Stimulated activated CD4-positive, alpha-beta T cell treated with anti-CD3 and anti-CD28 coated beads, Interleukin-15, amount 100 ng/mL, for 24 hours (primary cell): ENCODE data around the gene LRBA.
"Not testable (repeated sequence)": the region's sequence is repeated elsewhere in the genome, so short reads cannot be mapped to it uniquely, and the experiment has no call there.

Source experiments
- DNase-seq: peaks from one replicate; pipeline ENCODE4 v3.0.0-alpha.2; 2020

Gene LRBA

GRCh38 chr4:150974252-150974640, 40.8 kb downstream of the LRBA start:
- no peak for DNase-seq

GRCh38 chr4:150973626-150974251, 41.3 kb downstream of the LRBA start:
- DNase-seq: no peak

GRCh38 chr4:150972592-150972991, 42.5 kb downstream of the LRBA start:
- DNase-seq: no peak

GRCh38 chr4:150971901-150972300, 43.2 kb downstream of the LRBA start:
- no peak for DNase-seq

- DNase-seq: no peak
These were observed 44.4 kb downstream of the LRBA start for GRCh38 chr4:150970685-150971151.

- no peak for DNase-seq
These were observed 50.3 kb downstream of the LRBA start for GRCh38 chr4:150964754-150965153.

GRCh38 chr4:150963602-150964345, 51.3 kb downstream of the LRBA start:
- not testable (repeated sequence) for DNase-seq

GRCh38 chr4:150962245-150962644, 52.8 kb downstream of the LRBA start:
- peak; percentile 39 for DNase-seq

GRCh38 chr4:150961566-150961965, 53.5 kb downstream of the LRBA start:
- DNase-seq: no peak

- DNase-seq: peak; percentile 65
These were observed 54.3 kb downstream of the LRBA start for GRCh38 chr4:150960818-150961217.

- no peak for DNase-seq
These were observed 55.0 kb downstream of the LRBA start for GRCh38 chr4:150960079-150960478.

- DNase-seq: not testable (repeated sequence)
These were observed 57.1 kb downstream of the LRBA start for GRCh38 chr4:150957981-150958380.

- DNase-seq: peak; percentile 43
These were observed 58.0 kb downstream of the LRBA start for GRCh38 chr4:150957095-150957494.

GRCh38 chr4:150953916-150954315, 61.2 kb downstream of the LRBA start:
- not testable (repeated sequence) for DNase-seq

GRCh38 chr4:150952167-150952845, 62.8 kb downstream of the LRBA start:
- DNase-seq: no peak

GRCh38 chr4:150950657-150951288, 64.3 kb downstream of the LRBA start:
- no peak for DNase-seq

- DNase-seq: no peak
These were observed 65.1 kb downstream of the LRBA start for GRCh38 chr4:150949943-150950342.

- DNase-seq: no peak
These were observed 65.7 kb downstream of the LRBA start for GRCh38 chr4:150949342-150949741.

- DNase-seq: no peak
These were observed 66.4 kb downstream of the LRBA start for GRCh38 chr4:150948710-150949109.

- DNase-seq: no peak
These were observed 67.0 kb downstream of the LRBA start for GRCh38 chr4:150948074-150948473.

GRCh38 chr4:150944660-150945059, 70.4 kb downstream of the LRBA start:
- DNase-seq: no peak

- peak; percentile 25 for DNase-seq
These were observed 71.3 kb downstream of the LRBA start for GRCh38 chr4:150943818-150944217.

GRCh38 chr4:150943126-150943525, 72.0 kb downstream of the LRBA start:
- DNase-seq: no peak
